SH-SY5Y (cell line): ENCODE data around the gene FAM170B.

Experiments
- GATA2 ChIP-seq: IDR thresholded peaks from 2 replicates; pipeline ENCODE4 v1.6.1; 2011; ENCODE audit warnings: mild to moderate bottlenecking, low read depth, low read length
- GATA3 ChIP-seq: IDR thresholded peaks from 2 replicates; pipeline ENCODE4 v1.6.1; 2011; ENCODE audit warnings: low read depth, mild to moderate bottlenecking, low read length, moderate library complexity

Gene FAM170B

GRCh38 chr10:49114718-49115014 lies 19.2 kb downstream of the FAM170B start:
- TF ChIP-seq GATA3 (no peak), GATA2 (no peak)

- TF ChIP-seq GATA2 (no peak), GATA3 (no peak)
Measured at GRCh38 chr10:49113741-49114141, 20.1 kb downstream of the FAM170B start.

- TF ChIP-seq GATA2 (no peak), GATA3 (no peak)
Measured at GRCh38 chr10:49112851-49113250, 21.0 kb downstream of the FAM170B start.

GRCh38 chr10:49112098-49112497 lies 21.7 kb downstream of the FAM170B start:
- TF ChIP-seq GATA2 (no peak), GATA3 (no peak)

- no peak for TF ChIP-seq GATA2
- TF ChIP-seq GATA3: no peak
Measured at GRCh38 chr10:49111320-49111698, 22.5 kb downstream of the FAM170B start.

- TF ChIP-seq GATA2: no peak
- TF ChIP-seq GATA3: no peak
Measured at GRCh38 chr10:49110684-49111319, 23.0 kb downstream of the FAM170B start.

GRCh38 chr10:49109669-49110340 lies 24.0 kb downstream of the FAM170B start:
- TF ChIP-seq GATA3: no peak
- no peak for TF ChIP-seq GATA2

- TF ChIP-seq GATA2 (no peak), GATA3 (no peak)
Measured at GRCh38 chr10:49108656-49109055, 25.2 kb downstream of the FAM170B start.

- TF ChIP-seq GATA2 (no peak), GATA3 (no peak)
Measured at GRCh38 chr10:49107887-49108267, 25.9 kb downstream of the FAM170B start.

GRCh38 chr10:49107111-49107886 lies 26.5 kb downstream of the FAM170B start:
- TF ChIP-seq GATA3: no peak
- no peak for TF ChIP-seq GATA2

- no peak for TF ChIP-seq GATA3
Measured at GRCh38 chr10:49106451-49106850, 27.4 kb downstream of the FAM170B start.

- TF ChIP-seq GATA2 (no peak), GATA3 (no peak)
Measured at GRCh38 chr10:49105076-49105475, 28.7 kb downstream of the FAM170B start.

- TF ChIP-seq GATA2: no peak
- no peak for TF ChIP-seq GATA3
Measured at GRCh38 chr10:49104323-49104722, 29.5 kb downstream of the FAM170B start.

GRCh38 chr10:49103761-49104160 lies 30.1 kb downstream of the FAM170B start:
- TF ChIP-seq GATA3: no peak
- TF ChIP-seq GATA2: no peak

GRCh38 chr10:49099046-49099445 lies 34.8 kb downstream of the FAM170B start:
- TF ChIP-seq GATA3 (no peak), GATA2 (no peak)
